H9 (cell line): ENCODE results near the gene HOXA1. TPM values are rescaled to one million over a fixed set of nuclear protein-coding genes. Genes with fewer than 3 reads are reported as not detected.

Source experiments
- DNase-seq: peaks from one replicate; pipeline ENCODE4 v3.0.0-alpha.2; 2017
- H2AFZ ChIP-seq: one replicate; pipeline ENCODE4 v1.6.1; 2013; ENCODE audit warnings: mild to moderate bottlenecking, low read length, control low read depth, moderate library complexity
- H2AK5ac ChIP-seq: 2 replicates; pipeline ENCODE4 v1.6.1; 2013; ENCODE audit warnings: low read length, control low read depth, mixed read lengths; ENCODE audit not compliant: insufficient read length
- H2BK120ac ChIP-seq: one replicate; pipeline ENCODE4 v1.6.1; 2013; ENCODE audit warnings: low read depth, mild to moderate bottlenecking, low read length, control low read depth, inconsistent platforms; ENCODE audit not compliant: poor library complexity, severe bottlenecking
- H2BK12ac ChIP-seq: 2 replicates; pipeline ENCODE4 v1.6.1; 2013; ENCODE audit warnings: low read length, control low read depth, mixed read lengths, low read depth; ENCODE audit not compliant: insufficient read length
- H2BK15ac ChIP-seq: 2 replicates; pipeline ENCODE4 v1.6.1; 2013; ENCODE audit warnings: low read depth, low read length, control low read depth
- H2BK20ac ChIP-seq: one replicate; pipeline ENCODE4 v1.6.1; 2013; ENCODE audit warnings: low read depth, mild to moderate bottlenecking, low read length, control low read depth, inconsistent platforms; ENCODE audit not compliant: poor library complexity, severe bottlenecking
- H2BK5ac ChIP-seq: 2 replicates; pipeline ENCODE4 v1.6.1; 2013; ENCODE audit warnings: low read length, control low read depth, mixed read lengths; ENCODE audit not compliant: insufficient read length
- H3K14ac ChIP-seq: 2 replicates; pipeline ENCODE4 v1.6.1; 2013; ENCODE audit warnings: low read length, control low read depth; ENCODE audit not compliant: insufficient read depth
- H3K18ac ChIP-seq: 2 replicates; pipeline ENCODE4 v1.6.1; 2013; ENCODE audit warnings: low read depth, mild to moderate bottlenecking, mixed read lengths, low read length, control low read depth; ENCODE audit not compliant: insufficient read length
- H3K23ac ChIP-seq: 2 replicates; pipeline ENCODE4 v1.6.1; 2013; ENCODE audit warnings: low read length, control low read depth, mixed read lengths, low read depth; ENCODE audit not compliant: insufficient read length
- H3K23me2 ChIP-seq: 2 replicates; pipeline ENCODE4 v1.6.1; 2013; ENCODE audit warnings: low read depth, mild to moderate bottlenecking, mixed read lengths, low read length, control low read depth; ENCODE audit not compliant: insufficient read length, poor library complexity, severe bottlenecking
- H3K27ac ChIP-seq: 2 replicates; pipeline ENCODE4 v1.5.1; 2013; ENCODE audit warnings: low read length, control low read depth, mixed read lengths, low read depth; ENCODE audit not compliant: insufficient read length
- H3K27me3 ChIP-seq: 2 replicates; pipeline ENCODE4 v1.6.1; 2013; ENCODE audit warnings: low read length, control low read depth, inconsistent platforms; ENCODE audit not compliant: insufficient read depth
- H3K4ac ChIP-seq: 2 replicates; pipeline ENCODE4 v1.6.1; 2013; ENCODE audit warnings: low read depth, mild to moderate bottlenecking, control low read depth, inconsistent platforms, low read length, moderate library complexity
- H3K4me1 ChIP-seq: 2 replicates; pipeline ENCODE4 v1.6.1; 2013; ENCODE audit warnings: low read length, control low read depth, inconsistent platforms; ENCODE audit not compliant: insufficient read depth
- H3K4me2 ChIP-seq: 2 replicates; pipeline ENCODE4 v1.6.1; 2013; ENCODE audit warnings: low read length, control low read depth, mixed read lengths; ENCODE audit not compliant: insufficient read length, insufficient read depth
- H3K56ac ChIP-seq: 2 replicates; pipeline ENCODE4 v1.6.1; 2013; ENCODE audit warnings: low read depth, mild to moderate bottlenecking, mixed read lengths, low read length, control low read depth; ENCODE audit not compliant: insufficient read length
- H3K79me1 ChIP-seq: 2 replicates; pipeline ENCODE4 v1.6.1; 2013; ENCODE audit warnings: low read depth, mild to moderate bottlenecking, moderate library complexity, low read length, control low read depth, inconsistent platforms; ENCODE audit not compliant: insufficient read depth, poor library complexity, severe bottlenecking
- H3K79me2 ChIP-seq: 2 replicates; pipeline ENCODE4 v1.6.1; 2013; ENCODE audit warnings: low read length, control low read depth, inconsistent platforms; ENCODE audit not compliant: insufficient read depth
- H3K9ac ChIP-seq: 2 replicates; pipeline ENCODE4 v1.6.1; 2013; ENCODE audit warnings: low read length, control low read depth, mixed read lengths; ENCODE audit not compliant: insufficient read length; ENCODE audit errors: extremely low read depth
- H3K9me3 ChIP-seq: one replicate; pipeline ENCODE4 v1.6.1; 2013; ENCODE audit warnings: low read depth, low read length, inconsistent platforms; ENCODE audit not compliant: control insufficient read depth
- H3T11ph ChIP-seq: one replicate; pipeline ENCODE4 v1.6.1; 2013; ENCODE audit warnings: mild to moderate bottlenecking, low read length, control low read depth, inconsistent platforms
- H4K20me1 ChIP-seq: one replicate; pipeline ENCODE4 v1.6.1; 2013; ENCODE audit not compliant: control insufficient read depth, insufficient read length, insufficient read depth
- H4K5ac ChIP-seq: 2 replicates; pipeline ENCODE4 v1.6.1; 2013; ENCODE audit warnings: low read depth, mild to moderate bottlenecking, mixed read lengths, low read length, control low read depth; ENCODE audit not compliant: insufficient read length
- H4K8ac ChIP-seq: replicated peaks from 2 replicates; pipeline ENCODE4 v1.6.1; 2013; ENCODE audit warnings: low read length, control low read depth, mixed read lengths, low read depth; ENCODE audit not compliant: insufficient read length
- H4K91ac ChIP-seq: 2 replicates; pipeline ENCODE4 v1.6.1; 2013; ENCODE audit warnings: low read depth, mild to moderate bottlenecking, moderate library complexity, mixed read lengths, low read length, control low read depth; ENCODE audit not compliant: insufficient read length
- H3K27ac Mint-ChIP-seq, 3 experiments: 2 replicates in 2 of 3; 3 replicates in 1 of 3; pipeline ENCODE4 v1.8.0; 2020 to 2021; ENCODE audit warnings: mixed read lengths in 3 of 3, mild to moderate bottlenecking in 1 of 3, moderate library complexity in 1 of 3
- H3K27me3 Mint-ChIP-seq: 2 replicates; pipeline ENCODE4 v1.8.0; 2021; ENCODE audit warnings: low read depth, mild to moderate bottlenecking, moderate library complexity, mixed read lengths
- H3K36me3 Mint-ChIP-seq, 3 experiments: 2 replicates in 2 of 3; 3 replicates in 1 of 3; pipeline ENCODE4 v1.8.0; 2020 to 2021; ENCODE audit warnings: low read depth in 3 of 3, mixed read lengths in 3 of 3; ENCODE audit not compliant: insufficient read depth in 1 of 3
- H3K4me1 Mint-ChIP-seq, 2 experiments: 2 replicates each; pipeline ENCODE4 v1.8.0; 2020; ENCODE audit warnings: mixed read lengths in 2 of 2
- H3K4me3 Mint-ChIP-seq, 2 experiments: 2 replicates in 1 of 2; 3 replicates in 1 of 2; pipeline ENCODE4 v1.8.0; 2020 to 2021; ENCODE audit warnings: mild to moderate bottlenecking in 2 of 2, mixed read lengths in 2 of 2, moderate library complexity in 1 of 2
- H3K9me3 Mint-ChIP-seq, 2 experiments: 2 replicates in 1 of 2; 3 replicates in 1 of 2; pipeline ENCODE4 v1.8.0; 2020; ENCODE audit warnings: mild to moderate bottlenecking in 2 of 2, mixed read lengths in 2 of 2, moderate library complexity in 1 of 2
- WGBS: extraction: QIAGEN DNeasy Blood & Tissue Kit; methylation state at CpG from one replicate; pipeline ENCODE4 v1.1.7; 2013; ENCODE audit warnings: missing lambda C conversion rate, low lambda C conversion rate, mixed read lengths; ENCODE audit not compliant: insufficient read length; ENCODE audit errors: extremely low coverage; 5-methylcytosine and 5-hydroxymethylcytosine counted together
- total RNA-seq: library from RNA; stranded (reverse); gene quantifications from 2 replicates; pipeline ENCODE4 v1.2.1, GENCODE V29; 2021
- TF ChIP-seq, protein P1 (sequence below): fragments of 200-600 bp; sonication (generic); conservative IDR thresholded peaks from 3 replicates; pipeline ENCODE4 v1.8.0; 2021; ENCODE audit warnings: antibody characterized with exemption, mild to moderate bottlenecking

HOXA1 gene
- total RNA-seq, 1 experiment from 2014 or later, result not detected

DNA sequence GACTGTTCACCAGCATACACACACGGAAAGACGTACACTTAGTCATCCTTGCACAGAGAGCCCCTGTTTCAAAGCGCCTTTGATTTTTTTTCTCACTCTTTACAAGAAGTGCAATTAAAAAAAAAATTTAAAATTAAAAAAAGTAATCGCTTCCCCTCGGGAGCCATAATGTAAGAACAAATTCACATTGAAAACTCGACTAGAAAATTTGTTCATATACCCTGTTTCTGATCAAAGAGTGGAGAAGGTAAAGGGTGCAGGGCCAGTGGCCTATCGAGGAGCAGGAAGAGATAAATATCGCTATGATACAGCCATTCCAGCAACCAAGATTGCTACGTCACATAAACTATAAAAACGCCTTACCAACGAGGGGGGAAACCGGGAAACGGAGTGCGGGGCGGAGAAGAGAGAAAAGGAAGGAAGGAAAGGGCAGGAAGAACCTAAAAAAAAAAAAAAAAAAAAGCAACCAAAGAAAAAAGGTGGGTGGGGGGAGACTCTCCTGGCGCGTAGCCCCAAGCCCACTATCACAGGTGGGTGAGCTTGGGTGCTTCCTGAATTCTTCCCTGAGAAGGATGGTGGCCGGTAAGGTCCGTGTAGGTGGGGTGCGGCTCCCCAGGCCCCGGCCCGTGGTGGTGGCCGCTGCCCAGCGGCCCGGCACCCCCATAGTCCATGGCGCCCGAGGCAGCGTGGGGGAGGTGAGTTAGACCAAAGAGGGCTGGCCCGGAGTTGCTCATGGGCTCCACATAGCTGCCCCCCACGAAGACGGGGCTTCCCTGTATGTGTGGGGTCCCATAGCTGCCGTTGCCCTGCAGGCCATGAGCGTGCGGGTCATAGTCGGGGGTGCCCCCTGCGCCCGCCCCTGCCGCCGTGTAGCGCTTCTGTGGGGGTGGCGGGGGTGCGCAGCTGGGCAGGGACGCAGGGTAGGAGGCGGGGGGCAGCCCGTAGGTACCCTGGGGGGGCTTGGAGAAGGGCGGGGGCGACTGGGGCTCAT lies 11.9 kb upstream of the HOXA1 start:
- Histone ChIP-seq H2BK5ac (no peak overlapping the region), H4K91ac (no peak overlapping the region), H2BK20ac (no peak overlapping the region), H4K20me1 (peaks cover 2% of the 10 kb centered on the region), H3K23me2 (no peaks in the 10 kb centered on the region), H3K9me3 (no peaks in the 10 kb centered on the region), H2BK15ac (no peak overlapping the region), H3K18ac (no peak overlapping the region), H3T11ph (no peak overlapping the region), H3K4me1 (no peaks in the 10 kb centered on the region), H3K9ac (no peak overlapping the region), H3K79me1 (no peaks in the 10 kb centered on the region), H3K27ac (no peak overlapping the region), H3K27me3 (peaks cover 100% of the 10 kb centered on the region), H2BK120ac (no peak overlapping the region), H4K5ac (no peak overlapping the region), H3K4ac (no peak overlapping the region), H4K8ac (no peak overlapping the region), H2BK12ac (no peak overlapping the region), H3K4me2 (no peak overlapping the region), H3K79me2 (no peaks in the 10 kb centered on the region), H3K56ac (no peak overlapping the region), H2AFZ (no peak overlapping the region), H3K14ac (no peak overlapping the region), H2AK5ac (no peak overlapping the region), H3K23ac (no peak overlapping the region)
- H3K4me3 Mint-ChIP-seq, result peak overlapping the region in 1 of 2 experiments; percentile 27; a peak in 1 of 5 replicates
- peaks cover 100% of the 10 kb centered on the region for H3K27me3 Mint-ChIP-seq
- H3K4me1 Mint-ChIP-seq, result peaks cover 7 to 21% of the 10 kb centered on the region in 2 experiments
- no CpG with 5 or more reads among the region's 47 CpGs for WGBS
- no peak for DNase-seq
- H3K36me3 Mint-ChIP-seq, result no peaks in the 10 kb centered on the region; a peak in 1 of 7 replicates
- TF ChIP-seq, protein P1, sequence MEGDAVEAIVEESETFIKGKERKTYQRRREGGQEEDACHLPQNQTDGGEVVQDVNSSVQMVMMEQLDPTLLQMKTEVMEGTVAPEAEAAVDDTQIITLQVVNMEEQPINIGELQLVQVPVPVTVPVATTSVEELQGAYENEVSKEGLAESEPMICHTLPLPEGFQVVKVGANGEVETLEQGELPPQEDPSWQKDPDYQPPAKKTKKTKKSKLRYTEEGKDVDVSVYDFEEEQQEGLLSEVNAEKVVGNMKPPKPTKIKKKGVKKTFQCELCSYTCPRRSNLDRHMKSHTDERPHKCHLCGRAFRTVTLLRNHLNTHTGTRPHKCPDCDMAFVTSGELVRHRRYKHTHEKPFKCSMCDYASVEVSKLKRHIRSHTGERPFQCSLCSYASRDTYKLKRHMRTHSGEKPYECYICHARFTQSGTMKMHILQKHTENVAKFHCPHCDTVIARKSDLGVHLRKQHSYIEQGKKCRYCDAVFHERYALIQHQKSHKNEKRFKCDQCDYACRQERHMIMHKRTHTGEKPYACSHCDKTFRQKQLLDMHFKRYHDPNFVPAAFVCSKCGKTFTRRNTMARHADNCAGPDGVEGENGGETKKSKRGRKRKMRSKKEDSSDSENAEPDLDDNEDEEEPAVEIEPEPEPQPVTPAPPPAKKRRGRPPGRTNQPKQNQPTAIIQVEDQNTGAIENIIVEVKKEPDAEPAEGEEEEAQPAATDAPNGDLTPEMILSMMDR, result no peak
- H3K9me3 Mint-ChIP-seq, result peaks cover 4 to 7% of the 10 kb centered on the region in 2 experiments; a peak in 4 of 5 replicates
- H3K27ac Mint-ChIP-seq, result no peak overlapping the region; a peak in 1 of 7 replicates
